ENCODE data around the gene UMODL1.
"Not testable (repeated sequence)": the region's sequence is repeated elsewhere in the genome, so short reads cannot be mapped to it uniquely, and the experiment has no call there.

UMODL1 gene

GRCh38 chr21:42101246-42101645 is 30.1 kb downstream of the UMODL1 start:
- no peak for DNase-seq

DNA sequence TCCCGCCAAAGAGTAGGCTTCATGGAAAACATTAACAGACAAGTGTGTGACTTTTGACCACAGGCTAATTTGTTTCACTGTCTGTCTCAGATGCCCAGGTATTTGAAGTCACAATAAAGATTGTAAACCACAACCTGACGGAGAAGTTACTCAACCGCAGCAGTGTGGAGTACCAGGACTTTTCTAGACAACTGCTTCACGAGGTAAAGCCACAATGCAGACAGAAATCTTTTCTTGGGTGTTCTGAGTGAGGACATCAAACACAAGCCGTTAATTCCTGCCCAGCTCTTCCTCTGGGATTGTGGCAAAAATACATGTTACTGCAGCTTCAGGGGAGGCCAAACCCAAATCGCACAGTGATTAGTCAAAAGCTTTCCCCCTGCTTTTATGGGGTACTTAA is 31.0 kb downstream of the UMODL1 start:
- no peak for DNase-seq

- no peak for DNase-seq
These were observed 31.4 kb downstream of the UMODL1 start for GRCh38 chr21:42102526-42102925.

GRCh38 chr21:42102991-42103390 is 31.9 kb downstream of the UMODL1 start:
- DNase-seq: no peak

- DNase-seq: no peak
These were observed 32.7 kb downstream of the UMODL1 start for GRCh38 chr21:42103843-42104242.

GRCh38 chr21:42105476-42106315 is 34.6 kb downstream of the UMODL1 start:
- no peak for DNase-seq

- no peak for DNase-seq
These were observed 35.3 kb downstream of the UMODL1 start for GRCh38 chr21:42106425-42106824.

GRCh38 chr21:42107177-42107880 is 36.2 kb downstream of the UMODL1 start:
- no peak for DNase-seq

GRCh38 chr21:42107881-42108553 is 36.9 kb downstream of the UMODL1 start:
- peak; percentile 71 for DNase-seq

GRCh38 chr21:42108554-42109340 is 37.6 kb downstream of the UMODL1 start:
- no peak for DNase-seq

DNA sequence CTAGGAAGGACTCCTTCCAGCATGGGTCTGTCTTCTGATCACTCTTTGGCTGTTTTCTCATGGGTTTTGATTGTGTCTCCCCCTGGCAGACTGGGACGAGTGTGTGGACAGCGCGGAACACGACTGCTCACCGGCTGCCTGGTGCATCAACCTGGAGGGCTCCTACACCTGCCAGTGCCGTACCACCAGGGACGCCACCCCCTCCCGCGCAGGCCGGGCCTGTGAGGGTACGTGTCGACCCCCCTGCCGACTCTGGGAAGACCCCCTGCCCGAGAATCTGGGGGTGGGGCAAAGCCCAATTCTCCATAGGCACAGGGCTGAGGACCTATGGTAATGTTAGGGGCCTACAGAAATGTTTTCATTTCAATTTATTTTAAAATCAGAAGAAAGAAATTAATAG is 38.4 kb downstream of the UMODL1 start:
- DNase-seq: no peak

DNA sequence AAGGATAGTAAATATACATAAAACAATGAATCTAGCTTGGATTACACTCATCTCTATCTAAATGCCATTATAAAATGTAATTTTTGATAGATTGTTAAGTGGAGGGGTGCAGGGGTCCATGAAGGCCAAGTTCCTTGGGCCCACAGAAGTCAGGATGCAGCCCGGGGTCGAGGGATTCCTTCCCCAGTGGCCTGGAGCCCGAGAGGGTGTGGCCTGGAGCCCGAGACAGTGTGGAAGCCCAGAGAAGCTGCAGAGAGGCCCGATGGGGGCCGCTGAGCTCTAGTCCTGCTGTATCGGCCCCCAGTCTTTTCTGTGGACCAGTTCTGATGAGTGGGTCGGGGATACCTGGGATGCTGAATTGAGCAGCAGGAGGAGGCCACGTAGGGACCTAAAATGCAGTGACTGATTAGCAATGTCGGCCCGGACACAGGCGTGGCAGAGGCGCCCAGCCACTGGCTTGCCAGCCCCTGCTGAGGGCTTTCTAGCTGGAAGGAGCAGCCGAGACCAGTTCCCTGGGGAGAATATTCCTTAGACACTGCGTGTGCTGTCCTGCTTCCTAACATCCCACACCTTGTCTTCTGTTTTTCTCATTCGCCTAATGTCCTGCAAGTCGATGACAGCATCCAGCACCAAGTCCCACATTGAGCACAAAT is 38.9 kb downstream of the UMODL1 start:
- no peak for DNase-seq

DNA sequence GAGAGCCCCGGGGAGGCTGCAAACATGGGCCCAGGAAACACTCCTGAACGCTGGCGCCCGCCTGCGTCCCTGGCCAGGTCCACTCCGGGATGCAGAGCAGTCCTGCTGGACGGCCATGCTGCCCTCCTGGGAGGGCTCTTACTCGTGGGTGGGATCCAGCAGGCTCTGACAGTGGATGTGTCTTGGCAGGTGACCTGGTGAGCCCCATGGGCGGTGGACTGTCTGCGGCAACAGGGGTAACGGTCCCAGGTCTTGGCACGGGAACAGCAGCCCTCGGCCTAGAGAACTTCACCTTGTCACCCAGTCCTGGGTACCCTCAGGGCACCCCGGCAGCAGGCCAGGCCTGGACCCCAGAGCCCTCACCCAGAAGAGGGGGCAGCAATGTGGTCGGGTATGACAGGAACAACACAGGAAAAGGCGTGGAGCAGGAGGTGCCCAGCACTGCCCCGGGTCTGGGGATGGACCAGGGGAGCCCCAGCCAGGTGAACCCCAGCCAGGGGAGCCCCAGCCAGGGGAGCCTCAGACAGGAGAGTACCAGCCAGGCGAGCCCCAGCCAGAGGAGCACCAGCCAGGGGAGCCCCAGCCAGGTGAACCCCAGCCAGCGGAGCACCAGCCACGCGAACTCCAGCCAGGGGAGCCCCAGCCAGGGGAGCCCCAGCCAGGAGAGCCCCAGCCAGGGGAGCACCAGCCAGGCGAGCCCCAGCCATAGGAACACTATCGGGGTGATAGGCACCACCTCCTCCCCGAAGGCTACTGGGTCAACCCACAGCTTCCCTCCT is 39.8 kb downstream of the UMODL1 start:
- DNase-seq: no peak

DNA sequence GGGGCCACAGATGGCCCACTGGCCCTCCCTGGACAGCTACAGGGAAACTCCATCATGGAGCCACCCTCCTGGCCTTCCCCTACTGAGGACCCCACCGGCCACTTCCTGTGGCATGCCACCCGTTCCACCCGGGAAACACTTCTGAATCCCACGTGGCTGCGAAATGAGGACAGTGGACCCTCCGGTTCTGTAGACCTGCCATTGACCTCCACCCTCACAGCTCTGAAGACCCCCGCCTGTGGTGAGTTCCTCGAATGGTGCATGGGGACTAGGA is 40.3 kb downstream of the UMODL1 start:
- DNase-seq: no peak

DNA sequence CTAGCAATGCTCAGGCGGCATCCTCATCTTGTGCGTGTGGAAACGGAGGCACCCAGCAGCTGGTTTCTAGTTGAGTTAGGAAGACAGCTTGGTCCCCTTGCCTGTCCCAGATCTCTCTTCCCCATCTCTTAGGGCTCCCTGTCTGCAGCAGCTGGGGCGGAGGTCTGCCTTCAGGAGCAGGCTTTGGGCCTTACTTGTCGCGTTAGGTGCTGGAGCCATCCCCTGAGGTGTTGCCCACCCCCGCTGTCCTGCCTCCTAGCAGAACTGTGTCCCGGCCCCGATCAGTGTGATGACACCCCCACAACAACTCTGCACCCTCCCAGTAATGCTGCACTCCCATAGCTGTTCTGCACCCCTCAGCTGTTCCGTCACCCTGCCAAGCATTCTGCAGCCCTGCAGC is 40.7 kb downstream of the UMODL1 start:
- no peak for DNase-seq

- no peak for DNase-seq
These were observed 41.1 kb downstream of the UMODL1 start for GRCh38 chr21:42112238-42112637.

GRCh38 chr21:42112857-42113256 is 41.7 kb downstream of the UMODL1 start:
- DNase-seq: no peak

- no peak for DNase-seq
These were observed 42.9 kb downstream of the UMODL1 start for GRCh38 chr21:42113926-42114409.

GRCh38 chr21:42114646-42115045 is 43.5 kb downstream of the UMODL1 start:
- no peak for DNase-seq

DNA sequence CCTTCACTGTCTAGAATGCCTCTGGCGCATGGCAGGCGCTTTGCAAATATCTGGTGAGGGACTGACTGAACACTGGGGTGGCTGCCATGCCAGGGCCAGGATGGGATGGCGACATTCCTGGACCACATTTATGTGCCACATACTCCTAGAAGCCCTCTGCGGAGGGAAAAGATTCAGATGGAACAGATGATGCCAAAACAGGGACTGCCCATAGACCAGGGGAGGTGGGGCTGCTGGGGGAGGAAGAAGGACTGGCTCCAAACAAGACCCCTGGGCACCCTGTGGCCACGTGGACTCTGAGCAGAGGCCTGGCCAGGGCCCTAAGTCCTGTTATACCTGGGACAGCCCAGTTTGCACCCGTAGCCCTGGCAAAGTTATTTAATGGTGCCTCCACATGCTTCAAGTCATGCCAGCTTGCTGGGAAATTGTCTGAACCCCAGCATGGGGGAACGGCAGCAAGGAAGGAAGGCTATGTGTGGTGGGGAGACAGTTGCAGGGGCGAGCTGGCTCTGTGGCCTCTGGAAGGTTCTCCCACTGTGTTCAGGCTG is 44.1 kb downstream of the UMODL1 start:
- no peak for DNase-seq

DNA sequence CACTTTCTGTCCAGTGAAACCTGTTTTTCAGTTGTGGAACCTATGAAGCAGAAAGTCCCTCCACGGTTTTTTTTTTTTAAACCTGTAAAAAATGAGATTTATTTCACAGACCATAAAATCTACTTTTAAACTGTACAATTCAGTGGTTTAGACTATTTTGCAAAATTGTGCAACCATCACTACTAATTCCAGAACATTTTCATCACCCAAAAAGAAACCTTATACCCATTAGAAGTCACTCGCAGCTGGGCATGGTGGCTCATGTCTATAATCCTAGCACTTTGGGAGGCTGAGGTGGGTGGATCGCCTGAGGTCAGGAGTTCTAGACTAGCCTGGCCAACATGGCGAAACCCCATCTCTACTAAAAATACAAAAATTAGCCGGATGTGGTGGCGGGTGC is 45.4 kb downstream of the UMODL1 start:
- not testable (repeated sequence) for DNase-seq

Measured in right forelimb (tissue), 1 donor.